Muscle of back (tissue), 11 donors: ENCODE measurements around the gene CCNK. TPM values are rescaled to one million over a fixed set of nuclear protein-coding genes. Genes with fewer than 3 reads are reported as not detected.

Experiments
- DNase-seq, 3 donors: peaks; one replicate each; pipeline versions ENCODE4 v3.0.0 to v3.0.0-alpha.2; 2013
- polyA plus RNA-seq, 10 donors: library from polyadenylated mRNA; unstranded; fragments of 120-200 nt; gene quantifications; one replicate each; pipeline ENCODE4 v1.2.1, GENCODE V29; 2013; ENCODE audit not compliant: insufficient read length in 10 of 10

CCNK gene
- polyA plus RNA-seq, 10 donors, result 30.9 to 46.5 (median 33.8) TPM

- no peak for DNase-seq
Observed at GRCh38 chr14:99534333-99534732, 53.1 kb downstream of the CCNK start.

- no peak for DNase-seq
Observed at GRCh38 chr14:99534863-99535262, 53.7 kb downstream of the CCNK start.

- no peak for DNase-seq
Observed at GRCh38 chr14:99535448-99535847, 54.2 kb downstream of the CCNK start.

- DNase-seq, result no peak
Observed at GRCh38 chr14:99535908-99536778, 54.9 kb downstream of the CCNK start.

- peak in 1 of 3 donors; percentile 66 for DNase-seq
Observed at GRCh38 chr14:99537399-99537798, 56.2 kb downstream of the CCNK start.

- no peak for DNase-seq
Observed at GRCh38 chr14:99538275-99538674, 57.1 kb downstream of the CCNK start.

GRCh38 chr14:99538733-99539132 is 57.5 kb downstream of the CCNK start:
- no peak for DNase-seq

- DNase-seq, result no peak
Observed at GRCh38 chr14:99539491-99539890, 58.3 kb downstream of the CCNK start.

- DNase-seq, result no peak
Observed at GRCh38 chr14:99540196-99541032, 59.2 kb downstream of the CCNK start.

GRCh38 chr14:99541211-99541610 is 60.0 kb downstream of the CCNK start:
- DNase-seq, result no peak

- DNase-seq, result no peak
Observed at GRCh38 chr14:99541677-99542470, 60.7 kb downstream of the CCNK start.

GRCh38 chr14:99542566-99542965 is 61.4 kb downstream of the CCNK start:
- no peak for DNase-seq

- DNase-seq, result no peak
Observed at GRCh38 chr14:99543370-99543769, 62.2 kb downstream of the CCNK start.

GRCh38 chr14:99543985-99544384 is 62.8 kb downstream of the CCNK start:
- no peak for DNase-seq

- no peak for DNase-seq
Observed at GRCh38 chr14:99544991-99545390, 63.8 kb downstream of the CCNK start.

- no peak for DNase-seq
Observed at GRCh38 chr14:99545586-99545985, 64.4 kb downstream of the CCNK start.

- no peak for DNase-seq
Observed at GRCh38 chr14:99546234-99546879, 65.1 kb downstream of the CCNK start.

- no peak for DNase-seq
Observed at GRCh38 chr14:99548255-99548654, 67.0 kb downstream of the CCNK start.

GRCh38 chr14:99548871-99549515 is 67.8 kb downstream of the CCNK start:
- no peak for DNase-seq

GRCh38 chr14:99549684-99550083 is 68.5 kb downstream of the CCNK start:
- no peak for DNase-seq

GRCh38 chr14:99550387-99550992 is 69.3 kb downstream of the CCNK start:
- DNase-seq, result no peak
